Measurements from ENCODE around the gene BMX. TPM values are rescaled to one million over a fixed set of nuclear protein-coding genes. Genes with fewer than 3 reads are reported as not detected.

Gene BMX
- total and polyA plus RNA-seq, 9 of the 15 experiments (the other 6 are each of a cell fraction or from before 2014, with no cell fraction given): 0.45 to 4.2 (median 1.8) TPM

- H3K4me1 ChIP-seq (replicated peaks in 1 of 2; ENCODE audit: control insufficient read depth in 2 of 2, insufficient read depth in 2 of 2, low read length in 2 of 2): peaks cover 0 to 45% of the 10 kb centered on the region in 2 experiments
- no peak for FAIRE-seq
- intact Hi-C loops (cut with micrococcal nuclease): no loop called here
Observed at GRCh38 chrX:15509845-15510244, 9.2 kb downstream of the BMX start.

More at GRCh38 chrX:15509845-15510244, 9.2 kb downstream of the BMX start:
- no peaks in the 10 kb centered on the region for H3K9me3 ChIP-seq (replicated peaks; ENCODE audit: control insufficient read depth, insufficient read depth, low read depth, low read length)
- TF ChIP-seq PREB (CRISPR knock-in tag; IDR thresholded peaks at IDR 0.05) (no peak), ADNP (tag; IDR thresholded peaks at IDR 0.05) (no peak), TEAD4 (IDR thresholded peaks at IDR 0.05; ENCODE audit: low read length) (no peak), TEAD4 (CRISPR knock-in tag; IDR thresholded peaks at IDR 0.05; ENCODE audit: borderline replicate concordance) (no peak), PRPF4 (IDR thresholded peaks at IDR 0.05; ENCODE audit: insufficient read depth, low read depth, low read length, poor library complexity, severe bottlenecking) (no peak), BCOR (IDR thresholded peaks at IDR 0.05) (no peak), DDX20 (tag; IDR thresholded peaks at IDR 0.05; ENCODE audit: low read depth) (no peak), ZNF253 (CRISPR knock-in tag; conservative IDR thresholded peaks at IDR 0.05) (no peak), ZNF133 (CRISPR knock-in tag; IDR thresholded peaks at IDR 0.05) (no peak), NFIX (CRISPR knock-in tag; IDR thresholded peaks at IDR 0.05; ENCODE audit: low read depth) (no peak), HBP1 (CRISPR knock-in tag; IDR thresholded peaks at IDR 0.05) (no peak), IRF1 (CRISPR knock-in tag; IDR thresholded peaks at IDR 0.05; ENCODE audit: borderline replicate concordance) (no peak), MTF1 (CRISPR knock-in tag; IDR thresholded peaks at IDR 0.05; ENCODE audit: borderline replicate concordance) (no peak), ZBTB1 (CRISPR knock-in tag; IDR thresholded peaks at IDR 0.05; ENCODE audit: borderline replicate concordance, low read depth) (no peak), SMARCB1 (IDR thresholded peaks at IDR 0.05; ENCODE audit: insufficient read length, low read depth) (no peak)
- DNase-seq (ENCODE audit: extremely low read depth in 1 of 4, low spot score in 3 of 4) (no peak), ATAC-seq (no peak)
- peak overlapping the region; percentile 70 for H2AFZ ChIP-seq (ENCODE audit: low read depth, low read length)
- H4K20me1 ChIP-seq (replicated peaks; ENCODE audit: control insufficient read depth, insufficient read depth, low read length): no peaks in the 10 kb centered on the region
- no peak overlapping the region for H3K4me3 ChIP-seq
- ChIA-PET POLR2A (no interaction called here), CTCF (ENCODE audit: low intra/inter-chr PET ratio) (no interaction called here)
- BruUV-seq (replicated peaks): no TSS peak
- in situ Hi-C loops (cut with MboI): loop anchor here (5.0 kb wide), 1 partner anchor 52 kb away; no protein-coding TSS in a partner anchor
- H3K79me2 ChIP-seq (ENCODE audit: control insufficient read depth, insufficient read depth, low read length): no peaks in the 10 kb centered on the region
- H3K27ac ChIP-seq (ENCODE audit: extremely low read depth, low read depth, low read length): no peak overlapping the region
- H3K9ac ChIP-seq (ENCODE audit: insufficient read depth in 1 of 2, low read depth in 2 of 2, low read length in 2 of 2): no peak overlapping the region
- no peaks in the 10 kb centered on the region for H3K9me1 ChIP-seq (ENCODE audit: control insufficient read depth, insufficient read depth, low read length)
- no peaks in the 10 kb centered on the region for H3K36me3 ChIP-seq (ENCODE audit: control insufficient read depth, insufficient read depth, low read length)
- H3K4me2 ChIP-seq (ENCODE audit: insufficient read depth, low read length): no peak overlapping the region
- no peaks in the 10 kb centered on the region for H3K27me3 ChIP-seq (ENCODE audit: control insufficient read depth in 2 of 2, insufficient read depth in 2 of 2, low read length in 2 of 2)
